Measurements from ENCODE around the gene TAT. TPM values are rescaled to one million over a fixed set of nuclear protein-coding genes. Genes with fewer than 3 reads are reported as not detected.

The TAT gene
- total and polyA plus RNA-seq, 10 of the 15 experiments (the other 5 are each of a cell fraction or from before 2014, with no cell fraction given) = 0.01 to 0.44 (median 0.09) TPM; not detected in 4

DNA sequence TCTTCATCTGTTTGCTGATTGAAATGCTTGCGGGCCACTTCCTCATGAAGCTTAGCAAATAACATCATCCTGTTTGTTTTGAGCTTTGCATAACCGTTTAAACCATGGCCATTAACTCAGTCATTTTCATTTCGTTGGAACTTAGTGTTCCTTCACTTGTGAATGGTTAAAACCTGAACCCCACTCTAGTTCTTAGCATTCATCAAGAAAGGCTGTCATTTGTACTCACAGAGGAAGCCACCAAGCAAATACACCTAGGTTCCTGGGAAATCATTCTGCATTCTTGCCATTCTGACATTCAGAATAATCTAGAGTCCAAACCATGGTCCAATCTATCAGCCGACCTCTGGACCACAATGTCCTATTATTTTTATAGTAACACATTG lies 8.4 kb upstream of the TAT start:
- H3K4me1 ChIP-seq (ENCODE audit: control insufficient read depth, insufficient read depth, low read length) = no peaks in the 10 kb centered on the region
- BruUV-seq (replicated peaks) = no TSS peak
- no peak for ATAC-seq
- H3K9me3 ChIP-seq (replicated peaks; ENCODE audit: control insufficient read depth, insufficient read depth, low read length) = no peaks in the 10 kb centered on the region
- no peaks in the 10 kb centered on the region for H3K79me2 ChIP-seq (ENCODE audit: control insufficient read depth, insufficient read depth, low read length)
- 32% methylated on average over 4 of the region's 4 CpGs for WGBS (ENCODE audit: insufficient coverage, insufficient replicate concordance, low lambda C conversion rate, missing lambda C conversion rate)
- no peaks in the 10 kb centered on the region for H4K20me1 ChIP-seq (ENCODE audit: control insufficient read depth, insufficient read depth)
- in situ Hi-C loops (cut with MboI) = no loop called here
- no peak overlapping the region for H2AFZ ChIP-seq (ENCODE audit: control insufficient read depth, low read depth, low read length)
- H3K27me3 ChIP-seq (replicated peaks in 1 of 2; ENCODE audit: control insufficient read depth in 2 of 2, insufficient read depth in 2 of 2, low read length in 1 of 2) = no peaks in the 10 kb centered on the region
- H3K4me3 ChIP-seq = no peak overlapping the region
- no peaks in the 10 kb centered on the region for H3K36me3 ChIP-seq (ENCODE audit: control insufficient read depth in 2 of 2, insufficient read depth in 2 of 2, low read length in 1 of 2)
- intact Hi-C loops (cut with micrococcal nuclease; ENCODE audit: unreplicated experiment) = no loop called here
- no peak for DNase-seq (ENCODE audit: low read depth, low spot score)
- no peak for FAIRE-seq
- no peak overlapping the region for H3K9ac ChIP-seq (ENCODE audit: control insufficient read depth, insufficient read depth, low read length)
- ChIA-PET CTCF (interaction anchor here (1.1 to 2.4 kb wide), 4 partner anchors 9 to 43 kb away, joined by 3 to 7 read pairs (median 3); partner anchors contain the start of gene TAT), POLR2A (no interaction called here), RAD21 (ENCODE audit: unreplicated experiment) (interaction anchor here (1.1 to 2.7 kb wide), 2 partner anchors 20 to 26 kb away, joined by 3 to 8 read pairs; no protein-coding TSS in a partner anchor), SMC1A (ENCODE audit: uncharacterized antibody, unreplicated experiment) (interaction anchor here (1.1 to 1.5 kb wide), 2 partner anchors 20 to 26 kb away, joined by 4 to 6 read pairs; no protein-coding TSS in a partner anchor)
- TF ChIP-seq, protein P1, sequence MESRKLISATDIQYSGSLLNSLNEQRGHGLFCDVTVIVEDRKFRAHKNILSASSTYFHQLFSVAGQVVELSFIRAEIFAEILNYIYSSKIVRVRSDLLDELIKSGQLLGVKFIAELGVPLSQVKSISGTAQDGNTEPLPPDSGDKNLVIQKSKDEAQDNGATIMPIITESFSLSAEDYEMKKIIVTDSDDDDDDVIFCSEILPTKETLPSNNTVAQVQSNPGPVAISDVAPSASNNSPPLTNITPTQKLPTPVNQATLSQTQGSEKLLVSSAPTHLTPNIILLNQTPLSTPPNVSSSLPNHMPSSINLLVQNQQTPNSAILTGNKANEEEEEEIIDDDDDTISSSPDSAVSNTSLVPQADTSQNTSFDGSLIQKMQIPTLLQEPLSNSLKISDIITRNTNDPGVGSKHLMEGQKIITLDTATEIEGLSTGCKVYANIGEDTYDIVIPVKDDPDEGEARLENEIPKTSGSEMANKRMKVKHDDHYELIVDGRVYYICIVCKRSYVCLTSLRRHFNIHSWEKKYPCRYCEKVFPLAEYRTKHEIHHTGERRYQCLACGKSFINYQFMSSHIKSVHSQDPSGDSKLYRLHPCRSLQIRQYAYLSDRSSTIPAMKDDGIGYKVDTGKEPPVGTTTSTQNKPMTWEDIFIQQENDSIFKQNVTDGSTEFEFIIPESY (IDR thresholded peaks at IDR 0.05) = no peak
- TF ChIP-seq, protein P2, sequence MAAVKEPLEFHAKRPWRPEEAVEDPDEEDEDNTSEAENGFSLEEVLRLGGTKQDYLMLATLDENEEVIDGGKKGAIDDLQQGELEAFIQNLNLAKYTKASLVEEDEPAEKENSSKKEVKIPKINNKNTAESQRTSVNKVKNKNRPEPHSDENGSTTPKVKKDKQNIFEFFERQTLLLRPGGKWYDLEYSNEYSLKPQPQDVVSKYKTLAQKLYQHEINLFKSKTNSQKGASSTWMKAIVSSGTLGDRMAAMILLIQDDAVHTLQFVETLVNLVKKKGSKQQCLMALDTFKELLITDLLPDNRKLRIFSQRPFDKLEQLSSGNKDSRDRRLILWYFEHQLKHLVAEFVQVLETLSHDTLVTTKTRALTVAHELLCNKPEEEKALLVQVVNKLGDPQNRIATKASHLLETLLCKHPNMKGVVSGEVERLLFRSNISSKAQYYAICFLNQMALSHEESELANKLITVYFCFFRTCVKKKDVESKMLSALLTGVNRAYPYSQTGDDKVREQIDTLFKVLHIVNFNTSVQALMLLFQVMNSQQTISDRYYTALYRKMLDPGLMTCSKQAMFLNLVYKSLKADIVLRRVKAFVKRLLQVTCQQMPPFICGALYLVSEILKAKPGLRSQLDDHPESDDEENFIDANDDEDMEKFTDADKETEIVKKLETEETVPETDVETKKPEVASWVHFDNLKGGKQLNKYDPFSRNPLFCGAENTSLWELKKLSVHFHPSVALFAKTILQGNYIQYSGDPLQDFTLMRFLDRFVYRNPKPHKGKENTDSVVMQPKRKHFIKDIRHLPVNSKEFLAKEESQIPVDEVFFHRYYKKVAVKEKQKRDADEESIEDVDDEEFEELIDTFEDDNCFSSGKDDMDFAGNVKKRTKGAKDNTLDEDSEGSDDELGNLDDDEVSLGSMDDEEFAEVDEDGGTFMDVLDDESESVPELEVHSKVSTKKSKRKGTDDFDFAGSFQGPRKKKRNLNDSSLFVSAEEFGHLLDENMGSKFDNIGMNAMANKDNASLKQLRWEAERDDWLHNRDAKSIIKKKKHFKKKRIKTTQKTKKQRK (IDR thresholded peaks at IDR 0.05; ENCODE audit: low read depth, low read length) = no peak
- no peak for TF ChIP-seq TCF3 (IDR thresholded peaks at IDR 0.05; ENCODE audit: borderline replicate concordance, insufficient read depth, low read depth, low read length)
- TF ChIP-seq ESRRA (IDR thresholded peaks at IDR 0.05; ENCODE audit: low read length) = no peak
- TF ChIP-seq CBX5 (IDR thresholded peaks at IDR 0.05; ENCODE audit: low read depth) = no peak
- no peak for TF ChIP-seq ZSCAN29 (IDR thresholded peaks at IDR 0.05)
- TF ChIP-seq, protein P3, sequence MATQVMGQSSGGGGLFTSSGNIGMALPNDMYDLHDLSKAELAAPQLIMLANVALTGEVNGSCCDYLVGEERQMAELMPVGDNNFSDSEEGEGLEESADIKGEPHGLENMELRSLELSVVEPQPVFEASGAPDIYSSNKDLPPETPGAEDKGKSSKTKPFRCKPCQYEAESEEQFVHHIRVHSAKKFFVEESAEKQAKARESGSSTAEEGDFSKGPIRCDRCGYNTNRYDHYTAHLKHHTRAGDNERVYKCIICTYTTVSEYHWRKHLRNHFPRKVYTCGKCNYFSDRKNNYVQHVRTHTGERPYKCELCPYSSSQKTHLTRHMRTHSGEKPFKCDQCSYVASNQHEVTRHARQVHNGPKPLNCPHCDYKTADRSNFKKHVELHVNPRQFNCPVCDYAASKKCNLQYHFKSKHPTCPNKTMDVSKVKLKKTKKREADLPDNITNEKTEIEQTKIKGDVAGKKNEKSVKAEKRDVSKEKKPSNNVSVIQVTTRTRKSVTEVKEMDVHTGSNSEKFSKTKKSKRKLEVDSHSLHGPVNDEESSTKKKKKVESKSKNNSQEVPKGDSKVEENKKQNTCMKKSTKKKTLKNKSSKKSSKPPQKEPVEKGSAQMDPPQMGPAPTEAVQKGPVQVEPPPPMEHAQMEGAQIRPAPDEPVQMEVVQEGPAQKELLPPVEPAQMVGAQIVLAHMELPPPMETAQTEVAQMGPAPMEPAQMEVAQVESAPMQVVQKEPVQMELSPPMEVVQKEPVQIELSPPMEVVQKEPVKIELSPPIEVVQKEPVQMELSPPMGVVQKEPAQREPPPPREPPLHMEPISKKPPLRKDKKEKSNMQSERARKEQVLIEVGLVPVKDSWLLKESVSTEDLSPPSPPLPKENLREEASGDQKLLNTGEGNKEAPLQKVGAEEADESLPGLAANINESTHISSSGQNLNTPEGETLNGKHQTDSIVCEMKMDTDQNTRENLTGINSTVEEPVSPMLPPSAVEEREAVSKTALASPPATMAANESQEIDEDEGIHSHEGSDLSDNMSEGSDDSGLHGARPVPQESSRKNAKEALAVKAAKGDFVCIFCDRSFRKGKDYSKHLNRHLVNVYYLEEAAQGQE (IDR thresholded peaks at IDR 0.05; ENCODE audit: low read depth, low read length) = no peak
- TF ChIP-seq, protein P4, sequence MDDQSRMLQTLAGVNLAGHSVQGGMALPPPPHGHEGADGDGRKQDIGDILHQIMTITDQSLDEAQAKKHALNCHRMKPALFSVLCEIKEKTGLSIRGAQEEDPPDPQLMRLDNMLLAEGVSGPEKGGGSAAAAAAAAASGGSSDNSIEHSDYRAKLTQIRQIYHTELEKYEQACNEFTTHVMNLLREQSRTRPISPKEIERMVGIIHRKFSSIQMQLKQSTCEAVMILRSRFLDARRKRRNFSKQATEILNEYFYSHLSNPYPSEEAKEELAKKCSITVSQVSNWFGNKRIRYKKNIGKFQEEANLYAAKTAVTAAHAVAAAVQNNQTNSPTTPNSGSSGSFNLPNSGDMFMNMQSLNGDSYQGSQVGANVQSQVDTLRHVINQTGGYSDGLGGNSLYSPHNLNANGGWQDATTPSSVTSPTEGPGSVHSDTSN (IDR thresholded peaks at IDR 0.05; ENCODE audit: insufficient replicate concordance, low read depth, low read length) = no peak
- H3K27ac ChIP-seq (ENCODE audit: control insufficient read depth, insufficient read depth) = no peak overlapping the region
- H3K4me2 ChIP-seq (ENCODE audit: control insufficient read depth, insufficient read depth) = no peak overlapping the region
